ENCODE measurements around the gene SPOP.

Gene SPOP

GRCh38 chr17:49692751-49693150, 14.9 kb upstream of the SPOP start:
- in situ Hi-C loops (cut with HindIII; ENCODE audit: low pct_ligation_motif_present, low sequenced_read_pairs) = no loop called here
- Histone ChIP-seq H3K27me3 (replicated peaks) (no peaks in the 10 kb centered on the region), H3K27ac (no peak overlapping the region), H3K4me3 (ENCODE audit: low read depth, low read length) (no peak overlapping the region), H3K36me3 (replicated peaks) (no peaks in the 10 kb centered on the region)
- DNase-seq = no peak
- no peak for TF ChIP-seq CTCF (IDR thresholded peaks at IDR 0.05; ENCODE audit: low read depth, low read length, missing control alignments)

- in situ Hi-C loops (cut with HindIII; ENCODE audit: low pct_ligation_motif_present, low sequenced_read_pairs) = no loop called here
Observed at GRCh38 chr17:49691677-49692191, 13.8 kb upstream of the SPOP start.

GRCh38 chr17:49691086-49691676, 13.3 kb upstream of the SPOP start:
- in situ Hi-C loops (cut with HindIII; ENCODE audit: low pct_ligation_motif_present, low sequenced_read_pairs) = no loop called here
- Histone ChIP-seq H3K27me3 (replicated peaks) (no peaks in the 10 kb centered on the region), H3K36me3 (replicated peaks) (no peaks in the 10 kb centered on the region), H3K4me3 (ENCODE audit: low read depth, low read length) (no peak overlapping the region), H3K27ac (peak overlapping the region; percentile 48)
- DNase-seq = peak; percentile 75
- no peak for TF ChIP-seq CTCF (IDR thresholded peaks at IDR 0.05; ENCODE audit: low read depth, low read length, missing control alignments)

More at GRCh38 chr17:49691677-49692191, 13.8 kb upstream of the SPOP start:
- no peaks in the 10 kb centered on the region for H3K36me3 ChIP-seq (replicated peaks)
- TF ChIP-seq CTCF (IDR thresholded peaks at IDR 0.05; ENCODE audit: low read depth, low read length, missing control alignments) = no peak
- DNase-seq = no peak
- no peaks in the 10 kb centered on the region for H3K27me3 ChIP-seq (replicated peaks)
- H3K27ac ChIP-seq = peak overlapping the region; percentile 48
- no peak overlapping the region for H3K4me3 ChIP-seq (ENCODE audit: low read depth, low read length)

- TF ChIP-seq CTCF (IDR thresholded peaks at IDR 0.05; ENCODE audit: low read depth, low read length, missing control alignments) = no peak
- in situ Hi-C loops (cut with HindIII; ENCODE audit: low pct_ligation_motif_present, low sequenced_read_pairs) = no loop called here
- DNase-seq = no peak
Observed at GRCh38 chr17:49690256-49690655, 12.4 kb upstream of the SPOP start.

GRCh38 chr17:49688848-49689247, 11.0 kb upstream of the SPOP start:
- no peaks in the 10 kb centered on the region for H3K36me3 ChIP-seq (replicated peaks)
- in situ Hi-C loops (cut with HindIII; ENCODE audit: low pct_ligation_motif_present, low sequenced_read_pairs) = no loop called here

More at GRCh38 chr17:49690256-49690655, 12.4 kb upstream of the SPOP start:
- Histone ChIP-seq H3K27me3 (replicated peaks) (no peaks in the 10 kb centered on the region), H3K4me3 (ENCODE audit: low read depth, low read length) (no peak overlapping the region), H3K27ac (no peak overlapping the region), H3K36me3 (replicated peaks) (no peaks in the 10 kb centered on the region)

More at GRCh38 chr17:49688848-49689247, 11.0 kb upstream of the SPOP start:
- Histone ChIP-seq H3K27ac (no peak overlapping the region), H3K27me3 (replicated peaks) (no peaks in the 10 kb centered on the region), H3K4me3 (ENCODE audit: low read depth, low read length) (no peak overlapping the region)
- no peak for TF ChIP-seq CTCF (IDR thresholded peaks at IDR 0.05; ENCODE audit: low read depth, low read length, missing control alignments)
- no peak for DNase-seq
